ENCODE measurements around the gene CELSR2.
"Not testable (repeated sequence)": the region's sequence is repeated elsewhere in the genome, so short reads cannot be mapped to it uniquely, and the experiment has no call there.

DNA sequence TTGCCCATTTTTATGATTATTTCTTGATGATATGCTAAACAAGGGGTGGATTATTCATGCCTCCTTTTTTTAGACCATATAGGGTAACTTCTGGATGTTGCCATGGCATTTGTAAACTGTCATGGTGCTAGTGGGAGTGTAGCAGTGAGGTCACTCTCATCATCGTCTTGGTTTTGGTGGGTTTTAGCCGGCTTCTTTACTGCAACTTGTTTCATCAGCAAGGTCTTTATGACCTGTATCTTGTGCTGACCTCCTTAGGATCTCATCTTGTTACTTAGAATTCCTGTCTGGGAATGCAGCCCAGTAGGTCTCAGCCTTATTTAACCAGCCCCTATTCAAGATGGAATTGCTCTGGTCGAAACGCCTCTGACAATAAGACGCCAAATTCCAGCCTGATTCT, 37.4 kb downstream of the CELSR2 start:
- TF ChIP-seq, protein P1, sequence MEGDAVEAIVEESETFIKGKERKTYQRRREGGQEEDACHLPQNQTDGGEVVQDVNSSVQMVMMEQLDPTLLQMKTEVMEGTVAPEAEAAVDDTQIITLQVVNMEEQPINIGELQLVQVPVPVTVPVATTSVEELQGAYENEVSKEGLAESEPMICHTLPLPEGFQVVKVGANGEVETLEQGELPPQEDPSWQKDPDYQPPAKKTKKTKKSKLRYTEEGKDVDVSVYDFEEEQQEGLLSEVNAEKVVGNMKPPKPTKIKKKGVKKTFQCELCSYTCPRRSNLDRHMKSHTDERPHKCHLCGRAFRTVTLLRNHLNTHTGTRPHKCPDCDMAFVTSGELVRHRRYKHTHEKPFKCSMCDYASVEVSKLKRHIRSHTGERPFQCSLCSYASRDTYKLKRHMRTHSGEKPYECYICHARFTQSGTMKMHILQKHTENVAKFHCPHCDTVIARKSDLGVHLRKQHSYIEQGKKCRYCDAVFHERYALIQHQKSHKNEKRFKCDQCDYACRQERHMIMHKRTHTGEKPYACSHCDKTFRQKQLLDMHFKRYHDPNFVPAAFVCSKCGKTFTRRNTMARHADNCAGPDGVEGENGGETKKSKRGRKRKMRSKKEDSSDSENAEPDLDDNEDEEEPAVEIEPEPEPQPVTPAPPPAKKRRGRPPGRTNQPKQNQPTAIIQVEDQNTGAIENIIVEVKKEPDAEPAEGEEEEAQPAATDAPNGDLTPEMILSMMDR (IDR thresholded peaks at IDR 0.05), result not testable (repeated sequence)
- TF ChIP-seq POLR2A (IDR thresholded peaks at IDR 0.05), result not testable (repeated sequence)

Measured in right lobe of liver (tissue), 4 donors.